Peyer's patch (tissue), 4 donors: ENCODE measurements around the gene VAV2. TPM values are rescaled to one million over a fixed set of nuclear protein-coding genes. Genes with fewer than 3 reads are reported as not detected.

Experiments used
- DNase-seq, 3 donors: peaks; one replicate each; pipeline ENCODE4 v3.0.0-alpha.2; 2017 to 2019
- H3K27ac ChIP-seq, 4 donors: fragments of 200-600 bp; sonication (generic); one replicate each; pipeline ENCODE4 v1.5.1; 2016 to 2019
- H3K27me3 ChIP-seq, 2 donors: fragments of 200-600 bp; sonication (generic); one replicate each; pipeline ENCODE4 v1.5.1; 2019
- H3K36me3 ChIP-seq, 3 donors: fragments of 200-600 bp; sonication (generic); one replicate each; pipeline ENCODE4 v1.5.1; 2016 to 2019
- H3K4me1 ChIP-seq, 4 donors: fragments of 200-600 bp; sonication (generic); one replicate each; pipeline ENCODE4 v1.5.1; 2016 to 2019
- H3K4me3 ChIP-seq, 4 donors: fragments of 200-600 bp; sonication (generic); 1 replicate in 3 of 4; 2 replicates in 1 of 4; pipeline ENCODE4 v1.5.1; 2016 to 2019; ENCODE audit warnings: mild to moderate bottlenecking in 1 of 4
- H3K9me3 ChIP-seq, 4 donors: fragments of 200-600 bp; sonication (generic); one replicate each; pipeline ENCODE4 v1.5.1; 2016 to 2019; ENCODE audit warnings: mild to moderate bottlenecking in 1 of 4
- CTCF ChIP-seq, 6 experiments: fragments of 450-650 bp in 4 of 6; fragments of 200-600 bp in 2 of 6; sonication (generic) in 1 of 6; IDR thresholded peaks; one replicate each; pipeline ENCODE4 v1.5.1; 2017 to 2019; ENCODE audit warnings: antibody characterized with exemption in 6 of 6, mild to moderate bottlenecking in 3 of 6, moderate library complexity in 1 of 6
- POLR2A ChIP-seq, 2 donors: fragments of 450-650 bp; IDR thresholded peaks; one replicate each; pipeline ENCODE4 v1.5.1; 2017; ENCODE audit warnings: antibody characterized with exemption in 2 of 2, mild to moderate bottlenecking in 2 of 2, moderate library complexity in 2 of 2
- total RNA-seq, 4 donors: library from RNA; depleted of rRNA; stranded (reverse); fragments of >200 nt; gene quantifications; one replicate each; pipeline ENCODE4 v1.1.0, GENCODE V29; 2016

Gene VAV2
- total RNA-seq, 4 donors from 2014 or later, result 47.9 to 61.8 (median 58.9) TPM

- DNase-seq, result no peak
- Histone ChIP-seq H3K4me3 (no peak overlapping the region), H3K27ac (no peak overlapping the region), H3K9me3 (no peaks in the 10 kb centered on the region), H3K27me3 (no peaks in the 10 kb centered on the region), H3K36me3 (peaks cover 0 to 19% (median 0%) of the 10 kb centered on the region in 3 donors), H3K4me1 (peaks cover 0 to 4% (median 0%) of the 10 kb centered on the region in 4 donors)
- no peak for TF ChIP-seq CTCF (IDR thresholded peaks at IDR 0.05)
- TF ChIP-seq POLR2A (IDR thresholded peaks at IDR 0.05), result no peak
Observed at GRCh38 chr9:133801739-133802138, 190.4 kb downstream of the VAV2 start.

- peaks cover 0 to 4% (median 0%) of the 10 kb centered on the region in 4 donors for H3K4me1 ChIP-seq
- H3K27ac ChIP-seq, result no peak overlapping the region
- H3K4me3 ChIP-seq, result no peak overlapping the region
- no peak for DNase-seq
- no peaks in the 10 kb centered on the region for H3K9me3 ChIP-seq
- no peaks in the 10 kb centered on the region for H3K27me3 ChIP-seq
- H3K36me3 ChIP-seq, result peaks cover 0 to 10% (median 0%) of the 10 kb centered on the region in 3 donors
- TF ChIP-seq POLR2A (IDR thresholded peaks at IDR 0.05), result no peak
- no peak for TF ChIP-seq CTCF (IDR thresholded peaks at IDR 0.05)
Observed at GRCh38 chr9:133800266-133800665, 191.9 kb downstream of the VAV2 start.

GRCh38 chr9:133799716-133800115, 192.4 kb downstream of the VAV2 start:
- H3K27me3 ChIP-seq, result no peaks in the 10 kb centered on the region
- peaks cover 0 to 10% (median 0%) of the 10 kb centered on the region in 3 donors for H3K36me3 ChIP-seq
- peaks cover 0 to 4% (median 0%) of the 10 kb centered on the region in 4 donors for H3K4me1 ChIP-seq
- TF ChIP-seq CTCF (IDR thresholded peaks at IDR 0.05) (no peak), POLR2A (IDR thresholded peaks at IDR 0.05) (no peak)
- no peaks in the 10 kb centered on the region for H3K9me3 ChIP-seq
- no peak for DNase-seq
- H3K4me3 ChIP-seq, result no peak overlapping the region
- H3K27ac ChIP-seq, result no peak overlapping the region

- H3K4me1 ChIP-seq, result peaks cover 0 to 5% (median 0%) of the 10 kb centered on the region in 4 donors
- DNase-seq, result no peak
- no peak overlapping the region for H3K27ac ChIP-seq
- no peaks in the 10 kb centered on the region for H3K9me3 ChIP-seq
- TF ChIP-seq POLR2A (IDR thresholded peaks at IDR 0.05), result no peak
- no peak for TF ChIP-seq CTCF (IDR thresholded peaks at IDR 0.05)
- no peaks in the 10 kb centered on the region for H3K27me3 ChIP-seq
- H3K4me3 ChIP-seq, result no peak overlapping the region
- H3K36me3 ChIP-seq, result peaks cover 0 to 12% (median 0%) of the 10 kb centered on the region in 3 donors
Observed at GRCh38 chr9:133799106-133799505, 193.0 kb downstream of the VAV2 start.

GRCh38 chr9:133798160-133798559, 194.0 kb downstream of the VAV2 start:
- TF ChIP-seq CTCF (IDR thresholded peaks at IDR 0.05), result no peak
- TF ChIP-seq POLR2A (IDR thresholded peaks at IDR 0.05), result no peak
- Histone ChIP-seq H3K9me3 (no peaks in the 10 kb centered on the region), H3K27me3 (no peaks in the 10 kb centered on the region), H3K4me3 (no peak overlapping the region), H3K27ac (no peak overlapping the region), H3K36me3 (peaks cover 0 to 16% (median 0%) of the 10 kb centered on the region in 3 donors), H3K4me1 (peaks cover 0 to 11% (median 4%) of the 10 kb centered on the region in 4 donors)
- DNase-seq, result no peak
